HG03045 (cell line): Measurements from ENCODE around the gene ATP2A3.

Source experiments
- ATAC-seq: cut with Tn5 transposase; IDR thresholded peaks from one replicate; pipeline ENCODE4 v1.9.1; 2021; ENCODE audit warnings: mild to moderate bottlenecking, moderate library complexity; ENCODE audit not compliant: unreplicated experiment

ATP2A3 gene

GRCh38 chr17:3875317-3875716 is 88.9 kb downstream of the ATP2A3 start:
- ATAC-seq: no peak
